Muscle of arm (tissue), 12 donors: ENCODE results near the gene ATG9A. TPM values are rescaled to one million over a fixed set of nuclear protein-coding genes. Genes with fewer than 3 reads are reported as not detected.
A peak's percentile ranks its signal among the peaks of the same experiment; 100 is the strongest.

Experiments used
- DNase-seq: peaks from one replicate; pipeline ENCODE4 v3.0.0-alpha.2; 2013
- polyA plus RNA-seq, 12 donors: library from polyadenylated mRNA; unstranded; fragments of 120-200 nt; gene quantifications; one replicate each; pipeline ENCODE4 v1.2.1, GENCODE V29; 2013; ENCODE audit not compliant: insufficient read length in 12 of 12

The ATG9A gene
- polyA plus RNA-seq, 12 donors: 26.7 to 49.9 (median 31.6) TPM; not detected in 1

DNA sequence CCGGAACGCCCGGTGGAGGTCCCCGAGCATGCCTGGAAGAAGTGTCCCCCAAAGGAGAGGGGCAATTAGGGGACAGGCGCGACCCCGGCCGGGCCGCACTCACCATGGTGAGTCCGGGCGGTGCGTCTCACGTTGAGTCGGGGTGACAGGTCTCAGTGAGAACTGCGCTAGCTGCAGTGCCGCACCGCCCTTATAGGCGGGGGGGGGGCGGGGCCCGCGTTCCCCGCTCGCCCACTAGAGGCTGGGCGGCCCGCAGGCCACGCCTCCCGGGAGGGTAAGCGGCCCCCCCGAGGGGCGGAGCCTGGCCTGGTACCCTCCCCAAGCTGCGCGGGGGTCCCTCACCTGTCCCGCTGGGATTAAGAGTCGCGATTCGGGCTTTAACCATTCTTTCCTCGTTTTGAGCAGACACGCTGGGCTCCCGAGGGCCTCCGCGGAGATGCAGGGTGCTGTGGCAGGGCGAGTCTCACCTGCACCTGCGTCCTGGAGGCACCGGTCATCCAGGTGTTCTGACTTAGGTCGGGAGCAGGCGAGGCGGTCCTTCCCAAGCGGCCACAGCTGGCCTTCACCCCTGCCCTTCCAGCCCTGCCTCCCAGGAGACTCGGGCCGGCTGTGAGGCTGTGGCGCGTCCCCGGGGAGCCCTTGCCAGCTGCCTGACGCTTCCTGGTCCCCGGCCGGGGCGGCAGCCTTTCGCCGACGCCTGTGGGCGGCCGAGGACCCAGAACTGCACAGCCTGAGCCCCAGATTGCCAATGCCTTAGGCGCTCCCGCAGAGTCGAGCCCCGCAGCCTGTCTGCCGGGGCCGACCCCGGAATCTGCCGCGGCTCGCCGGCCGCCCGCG, 24.5 kb upstream of the ATG9A start, which contains the start of gene TUBA4A:
Gene TUBA4A, minus strand, starts transcription at position 166 of the 837 bp plus-strand sequence. Its CDS starts 60 bp downstream, at position 106.
- DNase-seq: peak; percentile 18

- DNase-seq: peak; percentile 22
These were observed 23.7 kb upstream of the ATG9A start, which contains the start of gene TUBA4B for GRCh38 chr2:219252900-219253752. TSS of gene TUBA4B (plus strand) at chr2:219253243. CDS start at chr2:219253408, 165 bp downstream.

- no peak for DNase-seq
These were observed 23.1 kb upstream of the ATG9A start for GRCh38 chr2:219252570-219252899.

DNA sequence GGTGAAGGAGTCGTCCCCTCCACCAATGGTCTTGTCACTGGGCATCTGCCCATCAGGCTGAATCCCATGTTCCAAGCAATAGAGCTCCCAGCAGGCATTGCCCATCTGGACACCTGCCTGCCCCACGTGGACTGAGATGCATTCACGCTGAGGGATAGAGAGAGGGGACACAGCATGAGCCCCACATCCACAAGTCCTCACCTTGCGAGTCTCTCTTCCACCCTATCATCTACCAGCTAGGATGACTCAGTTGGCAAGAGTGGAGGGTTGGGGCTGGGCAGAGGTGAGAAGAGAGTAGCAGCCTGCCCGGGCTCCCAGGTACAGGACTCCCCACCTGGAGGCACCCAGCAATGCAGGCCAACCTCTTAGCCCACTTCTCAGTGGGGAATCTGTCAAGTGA, 22.6 kb upstream of the ATG9A start:
- no peak for DNase-seq

GRCh38 chr2:219251656-219252055, 22.2 kb upstream of the ATG9A start:
- DNase-seq: no peak

- DNase-seq: no peak
These were observed 20.8 kb upstream of the ATG9A start for GRCh38 chr2:219250049-219250781.

- peak; percentile 30 for DNase-seq
These were observed 20.0 kb upstream of the ATG9A start for GRCh38 chr2:219249203-219249980.

GRCh38 chr2:219248845-219249202, 19.4 kb upstream of the ATG9A start:
- no peak for DNase-seq

- no peak for DNase-seq
These were observed 18.5 kb upstream of the ATG9A start for GRCh38 chr2:219247678-219248642.

DNA sequence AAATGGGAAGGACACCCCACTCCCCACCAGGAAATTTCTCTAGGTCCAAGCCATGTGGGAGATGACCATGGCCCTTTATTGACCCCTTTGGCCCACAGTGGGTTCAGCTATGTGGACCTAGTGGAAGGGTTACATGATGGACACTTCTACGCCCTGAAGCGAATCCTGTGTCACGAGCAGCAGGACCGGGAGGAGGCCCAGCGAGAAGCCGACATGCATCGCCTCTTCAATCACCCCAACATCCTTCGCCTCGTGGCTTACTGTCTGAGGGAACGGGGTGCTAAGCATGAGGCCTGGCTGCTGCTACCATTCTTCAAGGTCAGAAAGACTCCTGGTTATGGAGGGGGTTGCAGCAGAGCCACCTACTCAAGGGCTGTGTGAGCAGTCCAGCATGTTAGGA, 17.1 kb upstream of the ATG9A start:
- no peak for DNase-seq

- peak; percentile 19 for DNase-seq
These were observed 16.4 kb upstream of the ATG9A start for GRCh38 chr2:219245899-219246230.

- DNase-seq: peak; percentile 97
These were observed 15.9 kb upstream of the ATG9A start, which contains the start of the genes GLB1L and STK16 for GRCh38 chr2:219245148-219245898. TSS of gene GLB1L (minus strand) at chr2:219245444. CDS start at chr2:219243573, 1,871 bp downstream. TSS of gene STK16 (plus strand) at chr2:219245479. CDS start at chr2:219246000, 521 bp downstream.

DNA sequence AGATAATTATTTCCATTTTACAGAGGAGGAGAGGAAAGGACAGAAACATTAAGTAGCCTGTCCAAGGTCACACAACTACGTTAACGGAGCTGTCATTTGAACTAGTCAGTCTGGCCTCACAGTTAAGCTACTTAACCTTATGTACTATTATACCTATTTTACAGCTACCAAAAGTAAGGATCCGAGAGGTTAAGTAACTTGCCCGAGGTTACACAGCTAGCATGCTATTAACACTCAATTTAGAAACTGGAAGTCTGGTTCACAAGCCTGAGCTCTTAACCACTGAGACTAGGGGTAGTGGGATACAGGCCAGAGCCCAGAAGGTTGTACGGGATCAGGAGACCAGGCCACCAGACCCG, 15.3 kb upstream of the ATG9A start:
- DNase-seq: no peak

- DNase-seq: no peak
These were observed 13.9 kb upstream of the ATG9A start for GRCh38 chr2:219243291-219243761.

GRCh38 chr2:219234331-219234730, 4.9 kb upstream of the ATG9A start:
- no peak for DNase-seq

DNA sequence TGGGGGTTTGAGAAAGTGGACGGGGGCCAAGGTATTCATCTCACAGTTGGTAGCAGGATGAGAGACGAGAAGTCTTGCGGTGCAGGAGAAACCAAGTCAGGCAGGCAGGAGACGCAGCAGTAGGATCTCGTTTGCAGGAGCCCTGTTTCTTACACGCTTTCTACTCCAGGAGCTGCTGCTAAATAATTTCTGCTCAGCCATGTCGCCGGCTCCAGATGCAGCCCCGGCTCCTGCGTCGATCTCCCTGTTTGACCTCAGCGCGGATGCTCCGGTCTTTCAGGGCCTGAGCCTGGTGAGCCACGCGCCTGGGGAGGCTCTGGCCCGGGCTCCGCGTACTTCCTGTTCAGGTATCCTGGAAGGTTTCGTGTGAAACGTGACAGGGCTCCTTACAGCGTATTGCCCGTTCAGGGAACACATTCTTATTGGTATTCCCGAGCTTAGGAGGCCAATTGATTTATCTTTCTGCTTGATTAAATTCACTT, 664 bp upstream of the ATG9A start:
- peak; percentile 20 for DNase-seq

GRCh38 chr2:219228911-219229304, 528 bp downstream of the ATG9A start:
- no peak for DNase-seq

DNA sequence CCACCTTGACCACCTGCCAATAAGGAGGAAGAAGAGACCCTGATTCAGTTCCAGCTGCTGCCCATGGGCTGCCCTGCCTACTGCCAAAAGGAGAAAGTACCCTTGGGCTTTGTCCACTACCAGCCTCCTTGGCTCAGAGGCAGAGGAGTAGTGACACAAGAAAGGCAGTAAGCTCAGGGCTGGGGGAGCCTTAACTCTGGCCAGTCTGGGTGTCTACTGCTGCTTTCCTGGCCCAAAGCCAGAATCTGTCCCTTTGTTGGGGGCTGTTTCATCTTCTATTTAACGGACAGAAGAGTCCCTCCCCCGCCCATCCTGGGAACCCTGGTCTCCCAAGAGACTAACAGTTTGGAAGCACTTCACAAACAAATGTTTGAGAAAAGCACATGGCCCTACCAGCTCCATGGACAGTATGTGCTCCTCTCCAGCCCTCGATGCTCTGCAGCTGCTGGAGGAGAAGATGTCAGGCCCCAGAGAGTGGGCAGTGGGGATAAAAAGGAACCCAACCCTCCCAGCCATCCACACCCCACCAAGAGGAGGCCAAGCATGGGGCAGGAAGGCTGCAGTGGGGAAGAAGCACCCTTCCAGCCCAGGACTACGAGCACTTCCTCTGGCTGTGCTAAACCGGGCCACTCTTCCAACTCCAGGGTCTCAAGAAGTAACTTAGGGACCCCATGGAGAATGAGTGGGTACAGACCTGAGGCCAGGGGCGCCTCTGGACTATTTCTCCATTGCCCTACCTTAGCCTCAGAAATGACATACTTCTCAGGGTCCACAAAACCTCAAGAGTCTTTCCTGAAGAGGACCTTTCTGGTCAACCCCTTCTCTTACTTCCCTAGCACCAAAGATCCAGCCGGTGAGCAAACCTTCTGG, 1.2 kb downstream of the ATG9A start:
- DNase-seq: no peak
